Measurements from ENCODE around the gene RPTOR.

Gene RPTOR

GRCh38 chr17:80637048-80637781 lies 92.6 kb downstream of the RPTOR start:
- DNase-seq (ENCODE audit: low read depth in 2 of 2, low spot score in 1 of 2): no peak

- DNase-seq (ENCODE audit: low read depth in 2 of 2, low spot score in 1 of 2): no peak
These were observed 95.0 kb downstream of the RPTOR start for GRCh38 chr17:80639658-80640057.

GRCh38 chr17:80640366-80641084 lies 95.9 kb downstream of the RPTOR start:
- DNase-seq (ENCODE audit: low read depth in 2 of 2, low spot score in 1 of 2): no peak

GRCh38 chr17:80643326-80644099 lies 98.9 kb downstream of the RPTOR start:
- no peak for DNase-seq (ENCODE audit: low read depth in 2 of 2, low spot score in 1 of 2)

- no peak for DNase-seq (ENCODE audit: low read depth in 2 of 2, low spot score in 1 of 2)
These were observed 99.9 kb downstream of the RPTOR start for GRCh38 chr17:80644536-80644935.

- no peak for DNase-seq (ENCODE audit: low read depth in 2 of 2, low spot score in 1 of 2)
These were observed 101.2 kb downstream of the RPTOR start for GRCh38 chr17:80645706-80646325.

- no peak for DNase-seq (ENCODE audit: low read depth in 2 of 2, low spot score in 1 of 2)
These were observed 101.7 kb downstream of the RPTOR start for GRCh38 chr17:80646328-80646727.

- no peak for DNase-seq (ENCODE audit: low read depth in 2 of 2, low spot score in 1 of 2)
These were observed 103.1 kb downstream of the RPTOR start for GRCh38 chr17:80647746-80648145.

GRCh38 chr17:80649200-80649644 lies 104.6 kb downstream of the RPTOR start:
- no peak for DNase-seq (ENCODE audit: low read depth in 2 of 2, low spot score in 1 of 2)

GRCh38 chr17:80649672-80650330 lies 105.2 kb downstream of the RPTOR start:
- peak; percentile 48 to 53 for DNase-seq (ENCODE audit: low read depth in 2 of 2, low spot score in 1 of 2)

- DNase-seq (ENCODE audit: low read depth in 2 of 2, low spot score in 1 of 2): no peak
These were observed 105.7 kb downstream of the RPTOR start for GRCh38 chr17:80650331-80650672.

- no peak for DNase-seq (ENCODE audit: low read depth in 2 of 2, low spot score in 1 of 2)
These were observed 106.3 kb downstream of the RPTOR start for GRCh38 chr17:80650751-80651518.

- DNase-seq (ENCODE audit: low read depth in 2 of 2, low spot score in 1 of 2): no peak
These were observed 108.2 kb downstream of the RPTOR start for GRCh38 chr17:80652756-80653330.

GRCh38 chr17:80653856-80654255 lies 109.2 kb downstream of the RPTOR start:
- no peak for DNase-seq (ENCODE audit: low read depth in 2 of 2, low spot score in 1 of 2)

- DNase-seq (ENCODE audit: low read depth in 2 of 2, low spot score in 1 of 2): no peak
These were observed 111.0 kb downstream of the RPTOR start for GRCh38 chr17:80655608-80656007.

- no peak for DNase-seq (ENCODE audit: low read depth in 2 of 2, low spot score in 1 of 2)
These were observed 112.0 kb downstream of the RPTOR start for GRCh38 chr17:80656590-80656989.

- DNase-seq (ENCODE audit: low read depth in 2 of 2, low spot score in 1 of 2): no peak
These were observed 112.9 kb downstream of the RPTOR start for GRCh38 chr17:80657561-80657960.

GRCh38 chr17:80658821-80659220 lies 114.2 kb downstream of the RPTOR start:
- DNase-seq (ENCODE audit: low read depth in 2 of 2, low spot score in 1 of 2): no peak

- no peak for DNase-seq (ENCODE audit: low read depth in 2 of 2, low spot score in 1 of 2)
These were observed 115.0 kb downstream of the RPTOR start for GRCh38 chr17:80659651-80660050.
